HEK293 (cell line): Measurements from ENCODE around the gene TMEM106C.
A peak's percentile ranks its signal among the peaks of the same experiment; 100 is the strongest.

ENCODE experiments used
- CTCF ChIA-PET: fragments of 350-600 bp; formaldehyde crosslinking; extraction: SDS; loops from one replicate; lab custom pipeline; 2021; ENCODE audit warnings: antibody characterized with exemption; lab: Yijun Ruan, JAX
- POLR2A ChIA-PET: fragments of 300-600 bp; formaldehyde crosslinking; extraction: SDS; loops from one replicate; lab custom pipeline; 2020; ENCODE audit warnings: antibody characterized with exemption, inconsistent platforms; lab: Yijun Ruan, JAX
- H3K27ac ChIP-seq: fragments of 200-500 bp; sonication (Bioruptor generic); 2 replicates; pipeline ENCODE4 v1.5.1; 2014; ENCODE audit warnings: low read depth, low read length, control low read depth, inconsistent platforms; ENCODE audit errors: extremely low read depth
- H3K36me3 ChIP-seq, 2 experiments: fragments of 200-500 bp in 1 of 2; sonication (Bioruptor generic) in 1 of 2; 1 replicate in 1 of 2; 2 replicates in 1 of 2; pipeline ENCODE4 v1.5.1; 2014 to 2017; ENCODE audit warnings: inconsistent platforms in 2 of 2, low read length in 2 of 2; ENCODE audit not compliant: control insufficient read depth in 2 of 2, insufficient read depth in 1 of 2
- H3K4me1 ChIP-seq: fragments of 200-500 bp; sonication (Bioruptor generic); 2 replicates; pipeline ENCODE4 v1.5.1; 2014; ENCODE audit warnings: mild to moderate bottlenecking, low read length, inconsistent platforms; ENCODE audit not compliant: control insufficient read depth, insufficient read depth
- H3K4me3 ChIP-seq: 2 replicates; pipeline ENCODE4 v1.5.1; 2011; ENCODE audit warnings: low read depth, mild to moderate bottlenecking, control low read depth, low read length, moderate library complexity
- H3K9me3 ChIP-seq: fragments of 200-500 bp; sonication (Bioruptor generic); 2 replicates; pipeline ENCODE4 v1.5.1; 2014; ENCODE audit warnings: low read depth, low read length, inconsistent platforms; ENCODE audit not compliant: control insufficient read depth, insufficient read depth
- ATF2 ChIP-seq: fragments of 450-650 bp; formaldehyde crosslinking; IDR thresholded peaks from 2 replicates; pipeline ENCODE4 v1.5.1; 2016; ENCODE audit warnings: missing biosample characterization, missing genetic modification characterization, low read depth
- FEZF1 ChIP-seq: fragments of 450-650 bp; formaldehyde crosslinking; IDR thresholded peaks from 2 replicates; pipeline ENCODE4 v1.5.1; 2016; ENCODE audit warnings: missing biosample characterization, missing genetic modification characterization
- GLI4 ChIP-seq: fragments of 450-650 bp; formaldehyde crosslinking; IDR thresholded peaks from 2 replicates; pipeline ENCODE4 v1.5.1; 2016; ENCODE audit warnings: missing biosample characterization, missing genetic modification characterization
- KLF1 ChIP-seq: fragments of 450-650 bp; formaldehyde crosslinking; IDR thresholded peaks from 2 replicates; pipeline ENCODE4 v1.5.1; 2016; ENCODE audit warnings: missing biosample characterization, missing genetic modification characterization
- KLF17 ChIP-seq: fragments of 450-650 bp; formaldehyde crosslinking; IDR thresholded peaks from 2 replicates; pipeline ENCODE4 v1.5.1; 2016; ENCODE audit warnings: missing biosample characterization, missing genetic modification characterization
- KLF9 ChIP-seq: fragments of 450-650 bp; formaldehyde crosslinking; IDR thresholded peaks from 2 replicates; pipeline ENCODE4 v1.5.1; 2016; ENCODE audit warnings: missing biosample characterization, missing genetic modification characterization, low read depth
- MZF1 ChIP-seq: fragments of 450-650 bp; formaldehyde crosslinking; IDR thresholded peaks from 2 replicates; pipeline ENCODE4 v1.5.1; 2017; ENCODE audit warnings: missing biosample characterization, missing genetic modification characterization, borderline replicate concordance
- OSR2 ChIP-seq: fragments of 450-650 bp; formaldehyde crosslinking; IDR thresholded peaks from 2 replicates; pipeline ENCODE4 v1.5.1; 2016; ENCODE audit warnings: missing biosample characterization, missing genetic modification characterization
- PATZ1 ChIP-seq: fragments of 450-650 bp; formaldehyde crosslinking; IDR thresholded peaks from 2 replicates; pipeline ENCODE4 v1.5.1; 2016; ENCODE audit warnings: missing biosample characterization, missing genetic modification characterization
- PRDM10 ChIP-seq: fragments of 450-650 bp; formaldehyde crosslinking; IDR thresholded peaks from 2 replicates; pipeline ENCODE4 v1.5.1; 2016; ENCODE audit warnings: missing biosample characterization, missing genetic modification characterization
- ZBTB17 ChIP-seq: fragments of 450-650 bp; formaldehyde crosslinking; IDR thresholded peaks from 2 replicates; pipeline ENCODE4 v1.5.1; 2016; ENCODE audit warnings: missing biosample characterization, missing genetic modification characterization
- ZNF10 ChIP-seq: fragments of 450-650 bp; formaldehyde crosslinking; IDR thresholded peaks from 2 replicates; pipeline ENCODE4 v1.5.1; 2017; ENCODE audit warnings: missing biosample characterization, missing genetic modification characterization
- ZNF18 ChIP-seq: fragments of 450-650 bp; formaldehyde crosslinking; IDR thresholded peaks from 2 replicates; pipeline ENCODE4 v1.5.1; 2016; ENCODE audit warnings: missing biosample characterization, missing genetic modification characterization
- ZNF184 ChIP-seq: fragments of 450-650 bp; IDR thresholded peaks from 2 replicates; pipeline ENCODE4 v1.5.1; 2018; ENCODE audit warnings: missing biosample characterization, mild to moderate bottlenecking, missing genetic modification characterization
- ZNF223 ChIP-seq: fragments of 450-650 bp; formaldehyde crosslinking; IDR thresholded peaks from 2 replicates; pipeline ENCODE4 v1.5.1; 2016; ENCODE audit warnings: missing biosample characterization, missing genetic modification characterization
- ZNF311 ChIP-seq: fragments of 450-650 bp; formaldehyde crosslinking; IDR thresholded peaks from 2 replicates; pipeline ENCODE4 v1.5.1; 2017; ENCODE audit warnings: missing biosample characterization, missing genetic modification characterization, borderline replicate concordance
- ZNF335 ChIP-seq: fragments of 450-650 bp; formaldehyde crosslinking; conservative IDR thresholded peaks from 2 replicates; pipeline ENCODE4 v1.5.1; 2016; ENCODE audit warnings: missing biosample characterization, missing genetic modification characterization
- ZNF341 ChIP-seq: fragments of 450-650 bp; formaldehyde crosslinking; IDR thresholded peaks from 2 replicates; pipeline ENCODE4; 2016; ENCODE audit warnings: low read depth, missing biosample characterization, missing genetic modification characterization
- ZNF416 ChIP-seq: fragments of 450-650 bp; formaldehyde crosslinking; IDR thresholded peaks from 2 replicates; pipeline ENCODE4 v1.5.1; 2016; ENCODE audit warnings: missing biosample characterization, missing genetic modification characterization
- ZNF768 ChIP-seq: fragments of 450-650 bp; formaldehyde crosslinking; IDR thresholded peaks from 2 replicates; pipeline ENCODE4 v1.5.1; 2018; ENCODE audit warnings: missing biosample characterization, mild to moderate bottlenecking, missing genetic modification characterization
- ZNF785 ChIP-seq: fragments of 450-650 bp; formaldehyde crosslinking; IDR thresholded peaks from 2 replicates; pipeline ENCODE4 v1.5.1; 2016; ENCODE audit warnings: missing biosample characterization, missing genetic modification characterization
- TF ChIP-seq, protein P1 (sequence below): fragments of 450-650 bp; formaldehyde crosslinking; conservative IDR thresholded peaks from 2 replicates; pipeline ENCODE4 v1.5.1; 2016; ENCODE audit warnings: low read depth, missing biosample characterization, missing genetic modification characterization

TMEM106C gene

GRCh38 chr12:48001505-48002413 lies 38.4 kb downstream of the TMEM106C start:
- peaks cover 0 to 7% of the 10 kb centered on the region in 2 experiments; a peak in 1 of 3 replicates for H3K36me3 ChIP-seq
- peaks cover 18% of the 10 kb centered on the region for H3K4me1 ChIP-seq
- CTCF ChIA-PET = interaction anchor here (0.7 to 1.2 kb wide), 2 partner anchors 39 to 187 kb away, joined by 3 read pairs; partner anchors contain the start of gene TMEM106C
- peak overlapping the region; percentile 74 for H3K27ac ChIP-seq
- H3K4me3 ChIP-seq = peak overlapping the region; percentile 44
- POLR2A ChIA-PET = interaction anchor here (0.6 to 1.6 kb wide), 3 partner anchors 20 to 156 kb away, joined by 3 to 6 read pairs (median 4); partner anchors contain the start of genes ASB8 and PFKM
- no peaks in the 10 kb centered on the region for H3K9me3 ChIP-seq
- TF ChIP-seq, protein P1, sequence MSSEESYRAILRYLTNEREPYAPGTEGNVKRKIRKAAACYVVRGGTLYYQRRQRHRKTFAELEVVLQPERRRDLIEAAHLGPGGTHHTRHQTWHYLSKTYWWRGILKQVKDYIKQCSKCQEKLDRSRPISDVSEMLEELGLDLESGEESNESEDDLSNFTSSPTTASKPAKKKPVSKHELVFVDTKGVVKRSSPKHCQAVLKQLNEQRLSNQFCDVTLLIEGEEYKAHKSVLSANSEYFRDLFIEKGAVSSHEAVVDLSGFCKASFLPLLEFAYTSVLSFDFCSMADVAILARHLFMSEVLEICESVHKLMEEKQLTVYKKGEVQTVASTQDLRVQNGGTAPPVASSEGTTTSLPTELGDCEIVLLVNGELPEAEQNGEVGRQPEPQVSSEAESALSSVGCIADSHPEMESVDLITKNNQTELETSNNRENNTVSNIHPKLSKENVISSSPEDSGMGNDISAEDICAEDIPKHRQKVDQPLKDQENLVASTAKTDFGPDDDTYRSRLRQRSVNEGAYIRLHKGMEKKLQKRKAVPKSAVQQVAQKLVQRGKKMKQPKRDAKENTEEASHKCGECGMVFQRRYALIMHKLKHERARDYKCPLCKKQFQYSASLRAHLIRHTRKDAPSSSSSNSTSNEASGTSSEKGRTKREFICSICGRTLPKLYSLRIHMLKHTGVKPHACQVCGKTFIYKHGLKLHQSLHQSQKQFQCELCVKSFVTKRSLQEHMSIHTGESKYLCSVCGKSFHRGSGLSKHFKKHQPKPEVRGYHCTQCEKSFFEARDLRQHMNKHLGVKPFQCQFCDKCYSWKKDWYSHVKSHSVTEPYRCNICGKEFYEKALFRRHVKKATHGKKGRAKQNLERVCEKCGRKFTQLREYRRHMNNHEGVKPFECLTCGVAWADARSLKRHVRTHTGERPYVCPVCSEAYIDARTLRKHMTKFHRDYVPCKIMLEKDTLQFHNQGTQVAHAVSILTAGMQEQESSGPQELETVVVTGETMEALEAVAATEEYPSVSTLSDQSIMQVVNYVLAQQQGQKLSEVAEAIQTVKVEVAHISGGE (tag by site-specific recombination) = peak; percentile 49; the same call in 1 of the 2 replicates
- no peak for TF ChIP-seq ZNF785 (tag by site-specific recombination)
- peak; percentile 94 for TF ChIP-seq PATZ1 (tag by site-specific recombination)
- no peak; the same call in 1 of the 2 replicates for TF ChIP-seq ZNF223 (tag by site-specific recombination)
- no peak for TF ChIP-seq FEZF1 (tag by site-specific recombination)
- TF ChIP-seq MZF1 = no peak
- no peak for TF ChIP-seq GLI4 (tag by site-specific recombination)
- no peak for TF ChIP-seq ZNF416 (tag by site-specific recombination)
- peak; percentile 98 for TF ChIP-seq ZNF341 (tag by site-specific recombination)
- peak; percentile 97; the same call in 1 of the 2 replicates for TF ChIP-seq PRDM10 (tag by site-specific recombination)
- TF ChIP-seq ATF2 (tag by site-specific recombination) = no peak
- TF ChIP-seq ZNF18 (tag by site-specific recombination) = no peak
- TF ChIP-seq ZNF768 (tag by site-specific recombination) = no peak
- peak; percentile 94 for TF ChIP-seq ZNF335
- peak; percentile 97 for TF ChIP-seq KLF1 (tag by site-specific recombination)
- TF ChIP-seq KLF17 (tag by site-specific recombination) = peak; percentile 76
- TF ChIP-seq ZNF10 (tag by site-specific recombination) = no peak; the same call in 1 of the 2 replicates
- TF ChIP-seq KLF9 (tag by site-specific recombination) = peak; percentile 80
- TF ChIP-seq OSR2 (tag by site-specific recombination) = 0 out of 2 replicates have a peak, but pooled peaks have one; percentile 37
- TF ChIP-seq ZBTB17 (tag by site-specific recombination) = peak; percentile 65
- no peak for TF ChIP-seq ZNF311 (tag by site-specific recombination)
- no peak for TF ChIP-seq ZNF184 (tag by site-specific recombination)
